Measurements from ENCODE around the gene MOAP1.
"Not testable (repeated sequence)": the region's sequence is repeated elsewhere in the genome, so short reads cannot be mapped to it uniquely, and the experiment has no call there.

MOAP1 gene

DNA sequence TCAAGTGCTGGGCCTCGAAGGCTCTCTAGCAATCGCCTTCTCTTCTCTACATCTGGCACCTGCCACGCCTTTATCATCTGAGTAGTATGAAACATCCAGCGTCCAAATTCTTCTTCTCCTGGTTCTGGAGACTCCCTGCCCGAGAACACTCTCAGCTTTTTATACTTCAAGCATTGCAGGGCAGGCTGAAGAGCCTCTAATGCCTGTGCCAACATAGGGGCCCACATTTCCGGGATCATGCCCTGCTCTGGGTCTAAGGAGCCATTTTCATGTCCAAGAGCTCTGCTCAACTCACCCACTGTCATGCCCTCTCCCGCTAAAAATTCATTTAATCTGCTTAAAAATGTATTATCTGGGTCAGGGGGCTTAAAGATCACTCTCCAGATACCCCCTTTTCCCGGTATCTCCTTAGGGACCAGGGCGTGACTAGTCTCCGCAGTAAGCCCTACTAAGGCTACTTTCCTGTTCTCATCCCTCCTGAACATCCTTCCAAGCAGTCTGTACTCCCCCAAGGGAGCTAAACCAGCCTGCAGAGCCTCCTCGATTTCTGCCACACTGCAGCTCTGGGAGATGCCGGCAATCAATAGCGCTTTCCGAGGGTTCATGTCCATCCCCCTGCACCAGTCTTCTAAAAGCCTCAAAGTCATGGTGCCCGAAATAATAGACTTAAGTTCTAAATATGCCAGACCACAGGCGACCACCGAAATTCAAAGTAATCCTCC lies 940 bp downstream of the MOAP1 start:
- FAIRE-seq = no peak

DNA sequence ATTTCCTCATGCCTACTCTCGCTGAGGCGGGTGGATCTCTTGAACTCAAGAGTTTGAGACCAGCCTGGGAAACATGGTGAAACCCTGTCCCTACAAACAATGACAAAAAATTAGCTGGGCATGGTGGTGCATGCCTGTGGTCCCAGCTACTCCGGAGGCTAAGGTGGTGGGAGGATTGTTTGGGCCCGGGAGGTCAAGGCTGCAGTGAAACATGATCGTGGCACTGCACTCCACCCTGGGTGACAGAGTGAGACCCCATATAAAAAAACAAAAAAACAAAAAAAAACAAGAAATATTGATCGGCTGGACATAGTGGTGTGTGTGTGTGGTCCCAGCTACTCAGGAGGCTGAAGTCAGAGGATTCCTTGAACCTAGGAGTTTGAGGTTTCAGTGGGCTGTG lies 9.2 kb downstream of the MOAP1 start:
- FAIRE-seq = no peak

DNA sequence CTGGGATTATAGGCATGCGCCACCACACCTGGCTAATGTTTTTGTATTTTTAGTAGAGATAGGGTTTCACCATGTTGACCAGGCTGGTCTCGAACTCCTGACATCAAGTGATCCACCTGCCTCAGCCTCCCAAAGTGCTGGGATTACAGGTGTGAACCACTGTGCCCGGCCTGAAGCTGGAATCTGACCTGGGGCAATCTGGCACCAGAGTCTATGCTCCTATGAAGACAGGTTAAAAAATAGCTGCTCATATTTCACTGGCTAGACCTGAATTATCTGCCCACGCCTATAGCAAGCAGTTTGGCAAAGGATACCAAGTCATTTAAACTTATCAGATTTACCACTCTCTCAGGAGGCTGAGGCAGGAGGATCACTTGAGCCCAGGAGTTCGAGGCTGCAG lies 10.0 kb downstream of the MOAP1 start:
- not testable (repeated sequence) for FAIRE-seq

DNA sequence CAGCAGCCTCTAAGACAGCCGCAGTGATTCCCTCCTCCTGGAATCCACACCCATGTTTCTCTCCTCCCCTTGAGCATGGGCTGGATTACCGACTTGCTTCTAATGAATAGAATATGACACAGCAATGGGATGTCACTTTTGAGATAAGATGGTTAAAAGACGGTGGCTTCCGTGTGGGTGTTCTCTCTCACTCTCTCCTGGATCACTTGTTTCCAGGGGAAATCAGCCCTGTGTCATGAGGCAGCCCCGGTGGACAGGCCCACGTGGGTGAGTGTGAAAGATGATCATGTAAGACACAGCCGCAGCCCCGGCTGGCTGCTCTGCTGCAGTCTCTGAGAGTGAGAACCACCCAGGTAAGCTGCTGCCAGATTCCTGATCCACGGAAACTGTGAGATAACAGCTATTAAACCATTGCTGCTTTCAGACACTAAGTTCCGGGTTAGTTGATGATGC lies 10.7 kb downstream of the MOAP1 start:
- FAIRE-seq = no peak

DNA sequence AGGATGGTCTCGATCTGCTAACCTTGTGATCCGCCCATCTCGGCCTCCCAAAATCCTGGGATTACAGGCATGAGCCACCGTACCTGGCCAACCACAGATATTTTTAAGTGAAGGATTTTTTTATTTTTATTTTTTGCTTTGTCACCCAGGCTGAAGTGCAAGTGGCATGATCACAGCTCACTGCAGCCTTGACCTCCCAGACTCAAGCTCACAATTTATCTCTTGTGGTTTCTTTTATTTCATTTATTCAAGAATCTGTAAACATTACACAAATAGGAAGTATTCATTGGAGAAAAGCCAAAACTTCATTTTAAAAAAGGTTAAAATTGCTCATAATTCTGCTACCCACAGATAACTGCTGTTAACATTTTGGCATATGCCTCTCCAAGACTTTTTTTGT lies 13.3 kb downstream of the MOAP1 start:
- FAIRE-seq = no peak

DNA sequence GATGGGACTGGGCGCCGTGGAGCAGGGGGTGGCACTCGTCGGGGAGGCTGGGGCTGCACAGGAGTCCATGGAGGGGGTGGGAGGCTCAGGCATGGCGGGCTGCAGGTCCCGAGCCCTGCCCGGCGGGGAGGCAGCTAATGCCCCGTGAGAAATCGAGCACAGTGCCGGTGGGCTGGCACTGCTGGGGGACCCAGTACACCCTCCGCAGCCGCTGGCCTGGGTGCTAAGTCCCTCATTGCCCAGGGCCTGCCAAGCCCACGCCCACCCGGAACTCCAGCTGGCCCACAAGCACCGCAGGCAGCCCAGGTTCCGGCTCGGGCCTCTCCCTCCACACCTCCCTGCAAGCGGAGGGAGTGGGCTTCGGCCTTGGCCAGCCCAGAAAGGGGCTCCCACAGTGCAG lies 14.6 kb downstream of the MOAP1 start:
- not testable (repeated sequence) for FAIRE-seq

DNA sequence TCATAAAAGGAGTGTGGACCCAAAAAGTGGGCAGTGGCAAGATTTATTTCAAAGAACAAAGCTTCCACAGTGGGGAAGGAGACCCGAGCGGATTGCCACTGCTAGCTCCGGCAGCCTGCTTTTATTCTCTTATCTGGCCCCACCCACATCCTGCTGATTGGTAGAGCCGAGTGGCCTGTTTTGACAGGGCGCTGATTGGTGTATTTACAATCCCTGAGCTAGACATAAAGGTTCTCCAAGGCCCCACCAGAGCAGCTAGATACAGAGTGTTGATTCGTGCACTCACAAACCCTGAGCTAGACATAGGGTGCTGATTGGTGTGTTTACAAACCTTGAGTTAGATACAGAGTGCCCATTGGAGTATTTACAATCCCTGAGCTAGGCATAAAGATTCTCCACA lies 15.1 kb downstream of the MOAP1 start:
- FAIRE-seq = not testable (repeated sequence)

DNA sequence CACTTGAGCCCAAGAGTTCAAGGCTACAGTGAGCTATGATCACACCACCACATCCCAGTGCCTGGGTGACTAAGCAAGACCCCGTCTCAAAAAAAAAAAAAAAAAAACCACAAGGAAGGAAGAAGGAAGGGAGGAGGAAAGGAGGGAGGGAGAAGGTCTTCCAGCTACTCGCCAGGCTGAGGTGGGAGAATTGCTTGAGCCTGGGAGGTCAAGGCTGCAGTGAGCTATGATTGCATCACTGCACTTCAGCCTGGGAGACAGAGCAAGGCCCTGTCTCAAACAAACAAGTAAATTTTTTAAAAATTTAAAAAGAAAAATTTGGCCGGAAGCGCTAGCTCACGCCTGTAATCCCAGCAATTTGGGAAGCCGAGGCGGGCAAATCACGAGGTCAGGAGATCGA lies 16.1 kb downstream of the MOAP1 start:
- not testable (repeated sequence) for FAIRE-seq

DNA sequence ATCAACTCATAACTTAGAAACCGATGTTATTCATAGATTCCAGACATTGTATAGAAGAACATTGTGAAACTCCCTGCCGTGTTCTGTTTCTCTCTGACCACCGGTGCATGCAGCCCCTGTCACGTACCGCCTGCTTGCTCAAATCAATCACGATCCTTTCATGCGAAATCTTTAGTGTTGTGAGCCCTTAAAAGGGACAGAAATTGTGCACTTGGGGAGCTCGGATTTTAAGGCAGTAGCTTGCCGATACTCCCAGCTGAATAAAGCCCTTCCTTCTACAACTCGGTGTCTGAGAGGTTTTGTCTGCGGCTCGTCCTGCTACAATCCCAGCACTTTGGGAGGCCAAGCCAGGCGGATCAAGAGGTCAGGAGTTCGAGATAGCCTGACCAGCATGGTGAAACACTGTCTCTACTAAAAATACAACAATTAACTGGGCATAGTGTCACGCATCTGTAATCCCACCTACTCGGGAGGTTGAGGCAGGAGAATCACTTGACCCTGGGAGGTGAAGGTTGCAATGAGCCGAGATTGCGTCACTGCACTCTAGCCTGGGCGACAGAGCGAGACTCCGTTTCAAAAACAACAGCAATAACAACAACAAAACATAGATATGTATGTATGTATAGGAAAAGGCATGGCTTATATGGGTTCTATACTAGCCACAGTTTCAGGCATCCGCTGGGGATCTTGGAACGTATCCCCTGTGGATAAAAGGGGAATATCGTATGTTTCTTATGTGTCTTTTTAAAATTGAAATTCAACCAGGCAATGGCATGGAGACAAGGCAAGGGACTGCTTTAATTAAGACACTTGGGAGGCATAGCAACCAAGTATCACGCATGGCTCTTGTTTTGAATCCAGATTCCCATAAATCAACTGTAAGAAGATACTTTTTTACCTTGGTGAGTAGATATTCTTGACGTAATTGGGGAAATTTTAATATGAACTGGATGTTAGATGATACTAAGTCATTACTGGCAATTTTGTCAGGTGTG lies 19.1 kb downstream of the MOAP1 start:
- FAIRE-seq = not testable (repeated sequence)

DNA sequence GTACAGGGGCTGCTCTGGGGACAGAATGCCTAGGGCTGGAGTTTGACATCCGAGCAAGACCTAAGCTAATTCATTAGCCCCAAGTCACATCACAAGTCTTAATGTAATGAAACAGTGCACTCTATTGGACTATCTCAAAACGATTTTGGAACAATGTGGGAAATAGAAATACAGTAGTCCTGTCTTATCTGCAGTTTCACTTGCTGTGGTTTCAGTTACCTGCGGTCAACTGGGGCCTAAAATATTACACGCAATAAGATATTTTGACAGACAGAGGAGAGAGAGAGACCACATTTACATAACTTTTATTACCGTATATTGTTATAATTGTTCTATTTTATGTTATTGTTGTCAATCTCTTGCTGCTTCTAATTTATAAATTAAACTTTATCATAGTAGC lies 21.1 kb downstream of the MOAP1 start:
- FAIRE-seq = no peak

DNA sequence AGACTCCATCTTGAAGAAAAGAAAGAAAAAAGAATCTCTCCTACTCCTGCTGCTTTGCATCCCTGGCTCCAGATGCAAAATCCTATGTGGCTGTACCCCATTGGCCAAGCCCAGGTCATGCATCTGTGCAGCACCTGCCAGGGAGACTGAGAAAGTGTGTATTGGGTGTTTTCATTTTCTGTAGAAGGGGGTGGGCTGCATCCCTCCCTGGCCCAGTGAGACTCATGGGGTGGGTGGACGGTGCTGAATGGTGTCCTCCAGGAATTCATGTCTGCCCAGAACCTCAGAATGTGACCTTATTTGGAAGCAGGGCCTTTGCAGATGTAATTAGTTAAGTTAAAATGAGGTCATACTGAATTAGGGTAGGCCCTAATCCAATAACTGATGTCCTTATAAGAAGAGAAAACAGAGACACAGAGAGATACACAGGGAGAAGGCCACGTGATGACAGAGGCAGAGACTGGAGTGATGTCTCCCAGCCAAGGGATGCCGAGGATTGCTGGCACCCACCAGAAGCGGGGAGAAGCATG lies 23.2 kb downstream of the MOAP1 start:
- no peak for FAIRE-seq

DNA sequence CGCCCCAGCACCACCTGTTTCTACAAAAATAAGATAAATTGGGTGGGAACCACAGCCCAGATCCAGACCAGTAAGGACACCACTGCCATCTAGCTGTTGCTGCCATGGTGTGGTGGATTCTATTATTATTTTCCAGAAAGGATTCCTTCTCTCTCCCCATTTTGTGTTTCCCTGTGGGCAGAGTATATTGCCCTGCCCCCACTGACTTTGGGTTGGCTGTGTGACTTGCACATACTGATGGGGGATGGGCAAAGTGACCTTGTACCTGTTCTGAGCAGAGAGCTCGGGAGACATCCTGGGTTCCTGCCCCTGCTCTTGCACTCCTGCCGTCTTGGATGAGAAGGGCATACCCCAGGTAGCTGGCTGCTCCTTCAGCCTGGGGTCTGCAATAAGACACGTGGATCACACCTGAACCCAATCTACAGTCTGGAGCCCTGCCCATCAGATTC lies 24.3 kb downstream of the MOAP1 start:
- FAIRE-seq = no peak

DNA sequence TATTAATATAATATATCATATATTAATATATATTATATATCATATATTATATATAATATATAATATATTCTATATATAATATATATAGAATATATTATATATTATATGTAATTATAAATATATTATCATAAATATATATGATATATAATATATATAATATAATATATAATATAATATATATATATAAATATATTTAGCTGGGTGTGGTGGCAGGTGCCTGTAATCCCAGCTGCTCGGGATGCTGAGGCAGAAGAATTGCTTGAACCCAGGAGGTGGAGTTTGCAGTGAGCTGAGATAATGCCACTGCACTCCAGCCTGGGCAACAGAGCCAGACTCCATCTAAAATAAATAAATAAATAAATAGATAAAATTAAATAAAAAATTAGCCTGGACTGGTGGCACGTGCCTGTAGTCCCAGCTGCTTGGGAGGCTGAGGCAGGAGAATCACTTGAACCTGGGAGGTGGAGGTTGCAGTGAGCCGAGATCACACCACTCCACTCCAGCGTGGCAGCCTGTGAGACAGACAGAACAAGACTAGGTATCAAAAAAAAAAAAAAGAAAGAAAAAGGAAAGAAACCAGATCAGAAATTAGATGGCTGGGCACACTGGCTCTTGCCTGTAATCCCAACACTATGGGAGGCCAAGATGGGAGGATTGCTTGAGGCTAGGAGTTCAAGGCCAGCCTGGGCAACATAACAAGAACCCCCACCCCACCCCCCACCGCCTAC lies 24.9 kb downstream of the MOAP1 start:
- not testable (repeated sequence) for FAIRE-seq

DNA sequence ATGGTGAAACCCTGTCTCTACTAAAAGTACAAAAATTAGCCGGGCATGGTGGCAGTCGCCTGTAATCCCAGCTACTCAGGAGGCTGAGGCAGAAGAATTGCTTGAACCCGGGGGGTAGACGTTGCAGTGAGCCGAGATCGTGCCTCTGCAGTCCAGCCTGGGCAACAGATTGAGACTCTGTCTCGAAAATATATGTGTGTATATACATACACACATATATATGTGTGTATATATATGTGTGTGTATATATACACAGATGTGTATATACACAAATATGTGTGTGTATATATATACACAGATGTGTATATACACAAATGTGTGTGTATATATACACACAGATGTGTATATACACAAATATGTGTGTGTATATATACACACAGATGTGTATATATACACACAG lies 26.3 kb downstream of the MOAP1 start:
- not testable (repeated sequence) for FAIRE-seq

DNA sequence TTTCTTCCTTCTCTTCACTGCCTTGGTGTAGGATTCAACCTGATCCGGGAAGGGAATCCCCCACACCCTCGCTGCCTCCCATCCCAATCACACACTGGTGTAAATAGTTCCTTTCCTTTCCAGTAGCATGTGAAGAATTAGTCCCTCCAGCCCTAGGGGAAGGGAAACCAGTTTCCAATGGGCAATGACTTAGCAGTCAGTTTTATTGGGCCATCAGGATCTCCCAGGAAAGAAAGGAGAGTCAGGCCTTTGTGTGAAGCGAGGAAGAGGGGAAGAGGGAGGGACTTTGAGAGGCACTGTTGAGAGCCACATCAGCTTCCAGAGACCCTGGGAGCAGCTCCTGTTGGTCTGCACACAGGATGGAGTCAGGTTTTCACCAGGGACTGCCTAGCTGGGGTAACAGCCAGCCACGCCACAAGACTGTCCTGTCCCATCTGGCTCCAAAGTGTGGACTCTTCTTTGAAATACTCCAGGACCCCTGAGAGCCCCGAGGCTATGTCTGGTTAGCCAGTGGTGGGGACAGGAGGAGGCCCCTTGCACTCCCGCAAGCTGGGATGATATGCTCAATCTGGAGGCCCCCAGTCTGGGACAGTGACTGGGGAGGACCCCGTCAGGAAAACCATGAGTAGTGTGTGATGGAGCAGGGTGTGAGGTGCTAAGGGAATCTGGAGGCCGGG lies 27.9 kb downstream of the MOAP1 start:
- FAIRE-seq = no peak

DNA sequence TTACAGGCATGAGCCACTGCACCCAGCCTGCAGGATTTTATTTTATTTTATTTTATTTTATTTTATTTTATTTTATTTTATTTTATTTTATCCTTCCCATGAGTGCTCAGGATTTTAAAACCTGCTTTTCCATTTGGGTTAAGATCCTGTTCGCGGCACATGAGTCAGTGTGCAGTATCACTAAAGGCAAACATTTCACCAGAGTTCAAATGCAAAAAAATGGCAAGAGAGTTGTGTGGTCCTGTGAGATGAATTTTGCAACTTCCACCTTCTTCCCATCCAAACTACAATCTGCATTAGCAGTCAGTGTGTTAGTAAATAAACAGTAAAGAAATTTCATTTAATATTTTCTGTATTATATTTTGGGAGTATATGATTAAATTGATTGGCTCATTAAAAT lies 29.0 kb downstream of the MOAP1 start:
- no peak for FAIRE-seq

DNA sequence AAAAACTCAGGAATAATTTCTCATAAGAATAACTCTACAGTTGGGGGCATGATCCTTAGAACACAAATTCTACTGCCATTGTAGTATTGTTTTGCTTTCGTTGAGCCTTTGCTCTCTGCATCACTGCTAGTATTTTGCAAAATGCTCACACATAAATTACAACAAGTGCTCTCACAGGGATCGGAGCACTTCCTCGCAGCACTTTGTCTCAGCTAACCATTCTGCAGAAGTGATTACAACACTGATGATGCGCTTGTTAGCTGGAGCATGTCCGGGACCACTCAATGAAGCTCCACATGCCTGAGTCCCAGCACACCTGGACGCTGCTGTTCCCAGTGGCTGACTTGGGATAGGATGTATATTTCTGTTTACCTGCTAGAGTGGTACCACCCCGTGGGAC lies 31.6 kb downstream of the MOAP1 start:
- no peak for FAIRE-seq

DNA sequence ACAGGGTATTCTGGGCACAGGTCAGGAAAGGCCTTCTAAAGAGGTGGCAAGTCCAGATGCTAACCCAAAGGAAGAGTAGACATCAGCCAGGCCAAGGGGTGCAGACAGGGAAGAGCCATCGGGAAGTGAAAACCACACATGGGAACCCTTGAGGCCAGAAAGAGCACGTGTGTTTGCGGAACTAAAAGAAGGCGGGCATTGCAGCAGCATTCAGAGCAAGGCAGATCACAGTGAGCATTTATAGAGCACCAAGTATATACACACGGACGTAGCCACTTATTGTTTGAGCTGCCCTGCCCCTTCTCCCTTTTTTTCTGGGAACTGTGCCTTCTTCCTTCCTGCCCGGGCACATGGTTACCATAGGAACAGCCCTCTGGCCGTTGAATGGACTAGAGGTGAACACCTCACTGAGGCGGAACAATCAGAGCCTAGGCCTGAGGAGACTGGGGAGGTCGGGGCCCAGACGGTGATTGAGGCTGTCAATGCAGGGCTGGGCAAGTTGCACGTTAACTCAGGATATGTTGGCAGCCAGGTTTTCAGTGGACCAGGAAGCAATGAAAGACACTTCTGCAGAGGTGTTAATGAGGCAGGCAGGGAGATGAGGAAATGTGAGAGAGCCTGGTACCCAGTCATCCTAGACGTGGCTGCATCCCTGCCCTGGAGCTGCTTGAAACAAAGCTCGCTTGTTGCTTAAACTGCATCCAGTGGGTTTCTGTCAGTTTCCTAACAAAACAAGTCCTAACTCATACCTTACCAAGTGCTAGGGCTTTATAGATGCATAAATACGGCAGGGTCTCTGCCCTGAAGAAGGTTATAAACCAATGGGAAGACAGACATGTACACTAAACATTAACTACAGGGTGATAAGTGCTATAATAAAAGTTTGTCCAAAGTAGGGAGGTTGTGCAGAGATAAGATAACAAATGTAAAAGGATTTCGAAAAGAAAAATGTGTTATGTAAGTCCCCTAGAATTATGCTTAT lies 34.2 kb downstream of the MOAP1 start:
- no peak for FAIRE-seq

DNA sequence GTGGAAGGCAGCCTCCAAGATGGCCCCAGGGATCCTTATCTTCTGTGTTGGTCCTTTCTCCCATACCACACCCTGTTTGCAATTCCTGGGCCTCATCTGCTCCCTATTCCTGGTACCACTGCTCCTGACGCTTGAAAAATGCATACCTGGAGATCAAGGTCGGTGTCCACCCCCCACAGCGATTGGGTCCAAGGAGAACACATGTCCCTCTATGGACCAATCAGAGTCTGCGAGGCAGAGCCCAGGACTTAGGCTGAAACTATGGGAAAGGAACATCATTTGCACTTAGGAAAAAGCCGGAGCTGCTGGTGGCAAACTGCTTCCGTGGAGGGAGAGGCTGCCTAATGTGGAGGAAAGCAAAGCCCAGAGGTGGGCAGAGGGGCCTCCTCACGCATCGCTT lies 35.7 kb downstream of the MOAP1 start:
- FAIRE-seq = no peak

DNA sequence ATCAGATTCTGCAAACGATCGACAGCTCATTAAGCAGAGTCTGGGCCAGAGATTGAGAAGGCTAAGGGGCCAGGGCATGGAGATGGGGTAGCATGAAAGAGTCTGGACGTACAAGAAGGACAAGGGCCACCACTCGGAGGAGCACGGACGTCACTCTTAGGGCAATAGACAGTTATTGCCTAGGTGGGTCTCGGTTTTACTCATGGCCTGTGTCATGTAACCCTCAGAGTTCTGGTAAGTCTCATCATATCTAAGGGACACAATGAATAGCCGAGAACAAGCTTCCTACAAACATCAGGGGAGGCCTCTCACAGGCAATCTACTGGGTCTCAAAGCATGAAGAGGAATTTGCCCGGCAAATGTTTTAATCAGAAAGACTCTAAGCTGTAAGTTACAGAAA lies 38.6 kb downstream of the MOAP1 start:
- no peak for FAIRE-seq

Data from TTC549 (cell line).